ENCODE results near the gene ZNF385C.

Gene ZNF385C

GRCh38 chr17:41982026-41982760, 116.1 kb downstream of the ZNF385C start:
- DNase-seq: no peak

GRCh38 chr17:41977991-41978390, 120.3 kb downstream of the ZNF385C start:
- no peak for DNase-seq

DNA sequence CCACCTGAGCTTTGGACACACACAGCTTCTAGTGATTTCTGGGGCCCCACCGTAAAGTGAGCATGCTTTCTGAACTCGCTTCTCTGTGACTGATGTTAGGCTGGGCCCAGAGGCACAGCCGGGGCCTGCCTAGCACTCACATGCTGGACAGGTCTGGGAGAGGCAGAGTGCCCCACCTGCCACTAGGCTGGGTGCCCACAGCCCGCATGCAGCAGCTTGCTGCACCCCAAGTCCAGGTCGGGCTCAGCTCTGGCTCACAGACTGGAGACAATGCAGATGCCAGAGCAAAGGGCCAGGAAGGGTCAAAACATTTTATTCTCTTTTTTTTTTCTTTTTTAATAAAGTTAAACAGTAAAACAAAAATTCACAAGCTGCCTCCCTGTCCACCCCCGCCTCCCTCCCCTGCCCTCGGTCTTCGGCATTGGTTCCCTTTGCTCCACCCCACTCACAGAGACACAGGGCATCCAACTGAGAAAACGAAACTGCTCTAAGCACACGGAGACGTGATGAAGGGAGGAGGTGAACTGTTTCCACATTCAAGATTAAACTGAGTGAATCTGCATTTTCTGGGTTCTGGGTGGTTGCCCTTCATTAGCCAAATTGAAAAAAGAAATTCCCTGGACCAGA, 122.0 kb downstream of the ZNF385C start:
- no peak for DNase-seq
